GM12801 (cell line): ENCODE results near the gene MOGAT2.

ENCODE experiments used
- CTCF ChIP-seq: IDR thresholded peaks from one replicate; pipeline ENCODE4 v1.5.1; 2011; ENCODE audit warnings: control low read depth; ENCODE audit not compliant: insufficient read length; ENCODE audit errors: extremely low read depth

Gene MOGAT2

GRCh38 chr11:75771646-75772410 is 54.2 kb downstream of the MOGAT2 start:
- no peak for TF ChIP-seq CTCF

GRCh38 chr11:75773595-75774353 is 56.1 kb downstream of the MOGAT2 start:
- no peak for TF ChIP-seq CTCF

GRCh38 chr11:75775056-75775455 is 57.4 kb downstream of the MOGAT2 start:
- TF ChIP-seq CTCF = no peak

GRCh38 chr11:75776546-75776945 is 58.9 kb downstream of the MOGAT2 start:
- no peak for TF ChIP-seq CTCF

- no peak for TF ChIP-seq CTCF
These were observed 59.9 kb downstream of the MOGAT2 start for GRCh38 chr11:75777461-75778110.

- TF ChIP-seq CTCF = no peak
These were observed 61.3 kb downstream of the MOGAT2 start for GRCh38 chr11:75778962-75779361.

GRCh38 chr11:75779960-75780359 is 62.3 kb downstream of the MOGAT2 start:
- TF ChIP-seq CTCF = no peak
